IMR-90 (cell line): ENCODE measurements around the gene PTPRN2.

ENCODE experiments used
- BHLHE40 ChIP-seq: fragments of 150-350 bp; IDR thresholded peaks from 2 replicates; pipeline ENCODE4 v1.6.1; 2016; ENCODE audit warnings: mild to moderate bottlenecking, low read depth, low read length
- CEBPB ChIP-seq: IDR thresholded peaks from 2 replicates; pipeline ENCODE4 v1.6.1; 2012; ENCODE audit warnings: low read depth, low read length, improper control_type of control experiment
- MAZ ChIP-seq: IDR thresholded peaks from 2 replicates; pipeline ENCODE4 v1.6.1; 2012; ENCODE audit warnings: low read depth, mild to moderate bottlenecking, low read length, improper control_type of control experiment, moderate library complexity, borderline replicate concordance
- POLR2A ChIP-seq: IDR thresholded peaks from 2 replicates; pipeline ENCODE4 v1.6.1; 2012; ENCODE audit warnings: mild to moderate bottlenecking, low read depth, low read length
- RAD21 ChIP-seq: IDR thresholded peaks from 2 replicates; pipeline ENCODE4 v1.6.1; 2012; ENCODE audit warnings: low read length, improper control_type of control experiment
- RCOR1 ChIP-seq: IDR thresholded peaks from 2 replicates; pipeline ENCODE4 v1.6.1; 2012; ENCODE audit warnings: mild to moderate bottlenecking, low read length, improper control_type of control experiment; ENCODE audit not compliant: insufficient replicate concordance
- TF ChIP-seq, protein P1 (sequence below): conservative IDR thresholded peaks from 2 replicates; pipeline ENCODE4 v1.5.1; 2012; ENCODE audit warnings: mild to moderate bottlenecking, low read depth, low read length, improper control_type of control experiment

DNA sequence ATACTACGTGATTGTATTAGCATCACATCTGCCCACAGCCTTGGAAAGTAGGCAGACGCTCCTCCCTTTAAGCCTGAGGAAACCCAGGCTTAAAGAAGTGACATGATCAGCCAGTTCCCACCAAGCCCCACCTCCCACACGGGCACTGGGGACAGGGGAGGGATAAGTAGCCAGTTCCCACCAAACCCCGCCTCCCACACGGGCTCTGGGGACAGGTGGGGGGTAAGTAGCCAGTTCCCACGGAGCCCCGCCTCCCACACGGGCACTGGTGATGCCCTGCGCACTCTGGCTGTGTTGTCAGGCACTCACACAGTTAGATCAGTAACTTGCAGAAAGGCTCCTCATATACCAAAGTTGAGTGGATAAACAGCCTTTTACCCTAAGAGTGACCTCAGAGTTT lies 606.8 kb downstream of the PTPRN2 start:
- TF ChIP-seq BHLHE40 (no peak), POLR2A (no peak), RAD21 (no peak), RCOR1 (no peak), MAZ (no peak), CEBPB (no peak)
- TF ChIP-seq, protein P1, sequence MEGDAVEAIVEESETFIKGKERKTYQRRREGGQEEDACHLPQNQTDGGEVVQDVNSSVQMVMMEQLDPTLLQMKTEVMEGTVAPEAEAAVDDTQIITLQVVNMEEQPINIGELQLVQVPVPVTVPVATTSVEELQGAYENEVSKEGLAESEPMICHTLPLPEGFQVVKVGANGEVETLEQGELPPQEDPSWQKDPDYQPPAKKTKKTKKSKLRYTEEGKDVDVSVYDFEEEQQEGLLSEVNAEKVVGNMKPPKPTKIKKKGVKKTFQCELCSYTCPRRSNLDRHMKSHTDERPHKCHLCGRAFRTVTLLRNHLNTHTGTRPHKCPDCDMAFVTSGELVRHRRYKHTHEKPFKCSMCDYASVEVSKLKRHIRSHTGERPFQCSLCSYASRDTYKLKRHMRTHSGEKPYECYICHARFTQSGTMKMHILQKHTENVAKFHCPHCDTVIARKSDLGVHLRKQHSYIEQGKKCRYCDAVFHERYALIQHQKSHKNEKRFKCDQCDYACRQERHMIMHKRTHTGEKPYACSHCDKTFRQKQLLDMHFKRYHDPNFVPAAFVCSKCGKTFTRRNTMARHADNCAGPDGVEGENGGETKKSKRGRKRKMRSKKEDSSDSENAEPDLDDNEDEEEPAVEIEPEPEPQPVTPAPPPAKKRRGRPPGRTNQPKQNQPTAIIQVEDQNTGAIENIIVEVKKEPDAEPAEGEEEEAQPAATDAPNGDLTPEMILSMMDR: no peak
